Stimulated activated CD8-positive, alpha-beta memory T cell treated with anti-CD3 and anti-CD28 coated beads, Interleukin-15, amount 100 ng/mL, for 48 hours (primary cell): ENCODE results near the gene GCSAML.

Experiments
- DNase-seq, 2 donors: peaks; one replicate each; pipeline ENCODE4 v3.0.0-alpha.2; 2020; ENCODE audit warnings: low read depth in 2 of 2

The GCSAML gene

DNA sequence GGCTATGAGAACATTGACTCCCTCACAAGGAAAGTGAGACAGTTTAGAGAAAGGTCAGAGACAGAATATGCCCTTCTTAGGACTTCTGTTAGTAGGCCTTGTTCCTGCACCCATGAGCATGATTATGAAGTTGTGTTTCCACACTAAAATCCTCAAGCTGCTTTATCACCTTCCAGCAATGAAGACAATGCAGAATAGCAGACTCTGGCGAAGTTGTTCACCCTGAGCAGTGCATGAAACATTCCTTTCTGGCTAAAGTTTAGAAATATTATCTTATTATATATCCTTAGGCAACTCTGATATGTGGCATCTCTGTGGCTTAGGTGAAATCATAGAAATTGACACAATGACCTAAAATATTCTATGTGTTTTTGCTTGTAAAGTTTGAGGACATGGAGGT is 25.3 kb downstream of the GCSAML start:
- DNase-seq, result no peak

DNA sequence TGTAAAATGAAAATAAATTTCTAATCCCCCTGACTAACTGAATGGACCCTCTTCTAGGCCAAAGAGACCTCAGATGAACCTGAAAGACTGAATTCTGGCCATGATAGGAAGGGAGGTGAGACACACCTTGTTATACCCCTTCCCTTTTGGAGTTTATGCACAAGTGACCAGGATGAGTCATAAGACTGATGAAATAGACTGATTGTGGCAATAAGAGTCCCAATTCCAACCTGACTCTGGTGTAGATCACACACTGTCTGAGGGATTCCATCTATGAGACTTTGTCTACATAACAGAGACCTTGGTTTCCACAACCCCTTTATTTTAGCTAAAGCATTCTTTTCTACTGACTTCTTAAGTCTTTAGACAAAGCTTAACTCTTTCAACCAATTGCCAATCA is 25.7 kb downstream of the GCSAML start:
- DNase-seq, result no peak

DNA sequence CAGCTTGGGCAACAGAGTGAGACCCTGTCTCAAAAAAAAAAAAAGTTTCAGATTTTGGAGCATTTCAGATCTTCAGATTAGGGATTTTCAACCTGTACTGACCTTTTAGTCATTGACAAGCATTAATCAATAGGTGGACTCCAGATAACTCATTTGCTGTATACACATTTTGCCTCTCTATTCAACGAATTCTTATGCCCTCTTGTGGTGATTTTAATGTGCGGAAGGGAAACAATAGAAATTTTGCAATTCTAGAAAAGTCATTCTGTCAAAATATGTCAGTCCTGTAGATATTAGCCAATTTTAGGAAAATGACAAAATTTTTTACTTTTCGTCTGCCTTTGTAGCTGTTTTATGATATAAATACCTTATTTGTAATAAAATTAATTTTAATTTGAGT is 27.6 kb downstream of the GCSAML start:
- DNase-seq, result no peak

DNA sequence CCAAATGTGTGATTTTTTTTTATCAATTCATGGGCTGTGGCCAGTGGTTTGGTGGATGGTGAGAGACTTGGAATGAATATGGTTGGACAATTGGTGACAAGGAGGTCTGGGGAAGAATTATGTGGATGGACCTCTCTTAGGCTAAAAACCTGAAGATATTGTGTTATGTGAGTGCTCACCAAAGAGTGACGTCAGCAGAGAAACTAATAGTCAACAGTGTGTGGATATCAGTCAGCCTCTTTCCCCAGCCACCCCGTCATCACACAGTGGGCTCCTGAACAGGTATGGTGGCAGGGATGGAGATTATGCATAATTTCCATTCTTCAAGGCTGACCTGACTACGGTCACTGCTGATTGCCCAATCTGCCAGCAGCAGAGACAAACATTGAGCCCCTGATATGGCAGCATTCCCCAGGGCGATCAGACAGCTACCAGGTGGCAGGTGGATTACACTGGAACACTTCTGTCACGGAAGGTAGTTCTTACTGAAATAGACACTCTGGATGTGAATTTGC is 30.1 kb downstream of the GCSAML start:
- no peak for DNase-seq

DNA sequence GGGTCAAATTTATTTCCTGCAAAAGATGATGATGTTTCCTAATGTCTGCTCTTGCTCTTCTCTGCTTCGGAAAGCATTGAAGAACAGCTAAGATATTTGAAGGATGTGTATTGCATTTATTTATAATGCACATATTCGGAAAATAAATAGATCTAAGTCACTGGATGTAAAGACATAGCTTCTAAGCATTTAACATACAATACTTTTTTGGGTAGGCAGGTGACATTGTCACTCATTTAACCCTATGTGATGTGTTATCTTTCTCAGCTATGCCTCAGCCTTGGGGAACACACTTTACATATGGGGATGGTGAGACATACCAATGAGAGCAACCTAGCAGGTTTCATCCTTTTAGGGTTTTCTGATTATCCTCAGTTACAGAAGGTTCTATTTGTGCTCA is 39.1 kb downstream of the GCSAML start, which contains the start of gene OR2G2:
OR2G2 (plus strand) TSS at position 301 of the 400 bp plus-strand sequence; CDS start at position 301, 0 bp downstream.
- DNase-seq, result no peak

DNA sequence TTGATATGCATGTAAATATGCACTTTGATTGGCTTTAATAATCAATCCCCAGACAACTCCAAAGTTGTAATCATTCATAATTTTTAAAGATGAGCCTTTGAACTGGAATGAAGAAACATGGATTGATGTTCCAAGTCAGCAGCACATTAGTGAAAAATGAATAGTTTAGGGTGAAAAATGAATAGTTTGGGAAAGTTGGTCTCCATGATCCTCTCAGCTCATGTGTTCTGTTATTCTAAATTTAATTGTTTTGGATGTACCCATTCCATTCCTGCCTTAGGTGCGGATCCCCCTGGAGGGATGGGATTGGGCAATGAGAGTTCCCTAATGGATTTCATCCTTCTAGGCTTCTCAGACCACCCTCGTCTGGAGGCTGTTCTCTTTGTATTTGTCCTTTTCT is 56.4 kb downstream of the GCSAML start, which contains the start of gene OR2G3:
OR2G3 (plus strand) TSS at position 301 of the 400 bp plus-strand sequence; CDS start at position 301, 0 bp downstream.
- no peak for DNase-seq

DNA sequence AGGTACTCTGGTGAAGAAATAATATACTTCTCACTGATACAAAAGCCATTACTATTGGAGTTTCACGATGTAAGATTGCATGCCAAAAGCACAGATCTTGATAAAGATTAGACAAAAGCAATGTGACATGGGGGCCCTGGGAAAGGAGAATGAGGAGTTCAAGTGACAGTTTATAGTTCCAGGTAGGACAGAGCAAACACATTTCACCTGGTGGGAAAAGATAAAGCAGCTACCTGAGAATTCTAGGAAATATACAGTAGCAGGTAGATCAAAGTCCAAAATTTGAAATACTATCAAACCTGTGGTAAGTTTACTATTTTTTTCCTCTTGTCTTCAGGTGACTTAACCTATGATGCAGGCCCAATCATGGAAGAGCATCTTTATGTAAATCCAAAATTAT is 64.5 kb downstream of the GCSAML start:
- no peak for DNase-seq

DNA sequence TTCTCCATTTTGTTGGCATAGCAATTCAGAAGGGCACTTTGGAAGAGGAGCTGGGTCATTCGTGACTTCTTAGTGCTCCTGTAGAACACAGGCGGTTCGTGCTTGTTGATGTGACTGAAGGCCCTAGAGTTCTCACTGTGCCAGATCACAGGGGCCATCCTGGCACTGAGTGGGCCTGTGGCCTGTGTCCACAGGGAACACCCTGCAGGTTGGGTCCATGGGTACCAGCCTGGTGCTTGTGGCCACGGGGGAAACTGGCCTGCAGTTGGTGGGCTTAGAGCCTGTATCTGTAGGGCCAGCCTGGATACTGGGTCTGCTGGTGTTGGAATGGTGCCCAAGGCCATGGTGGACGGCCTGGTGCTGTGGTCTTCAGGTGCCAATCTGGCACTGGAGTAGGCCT is 65.7 kb downstream of the GCSAML start:
- DNase-seq, result no peak
